Effector memory CD4-positive, alpha-beta T cell (primary cell): ENCODE data around the gene MIGA2.

Experiments
- DNase-seq, 3 donors: peaks; one replicate each; pipeline ENCODE4 v3.0.0-alpha.2; 2020
- H3K27ac ChIP-seq: 2 replicates; pipeline ENCODE4 v1.7.0; 2013; ENCODE audit warnings: mild to moderate bottlenecking, low read length, moderate library complexity; ENCODE audit not compliant: insufficient read depth, poor library complexity, severe bottlenecking
- H3K27me3 ChIP-seq: replicated peaks from 2 replicates; pipeline ENCODE4 v1.7.0; 2013; ENCODE audit warnings: mild to moderate bottlenecking, low read length; ENCODE audit not compliant: insufficient read depth, control insufficient read depth, poor library complexity, severe bottlenecking
- H3K36me3 ChIP-seq: 2 replicates; pipeline ENCODE4 v1.7.0; 2013; ENCODE audit warnings: mild to moderate bottlenecking, low read length, moderate library complexity; ENCODE audit not compliant: control insufficient read depth, insufficient read depth
- H3K4me1 ChIP-seq: 2 replicates; pipeline ENCODE4 v1.7.0; 2013; ENCODE audit warnings: low read length, mild to moderate bottlenecking; ENCODE audit not compliant: control insufficient read depth, insufficient read depth, poor library complexity, severe bottlenecking
- H3K4me3 ChIP-seq: 2 replicates; pipeline ENCODE4 v1.7.0; 2013; ENCODE audit warnings: low read length, low read depth, mild to moderate bottlenecking; ENCODE audit not compliant: insufficient read depth, poor library complexity, severe bottlenecking
- H3K9me3 ChIP-seq: 2 replicates; pipeline ENCODE4 v1.7.0; 2013; ENCODE audit warnings: mild to moderate bottlenecking, low read length, moderate library complexity; ENCODE audit not compliant: control insufficient read depth

The MIGA2 gene

DNA sequence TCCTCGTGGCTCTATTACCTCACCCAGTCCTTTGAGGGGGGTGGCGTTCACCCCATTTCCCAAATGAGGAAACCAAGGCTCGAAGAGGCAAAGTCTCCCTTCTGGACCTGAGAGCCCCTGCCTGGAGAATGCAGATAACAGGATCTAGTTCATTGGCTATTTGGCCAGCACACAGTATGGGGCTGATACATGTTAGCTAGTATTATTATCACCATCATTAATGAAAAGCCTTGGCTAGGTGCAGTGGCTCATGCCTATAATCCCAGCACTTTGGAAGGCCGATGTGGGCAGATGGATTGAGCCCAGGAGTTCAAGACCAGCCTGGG lies 12.6 kb upstream of the MIGA2 start:
- Histone ChIP-seq H3K27ac (no peak overlapping the region), H3K36me3 (peaks cover 4% of the 10 kb centered on the region), H3K4me1 (peaks cover 19% of the 10 kb centered on the region), H3K4me3 (no peak overlapping the region), H3K27me3 (no peaks in the 10 kb centered on the region), H3K9me3 (no peaks in the 10 kb centered on the region)
- DNase-seq: no peak

DNA sequence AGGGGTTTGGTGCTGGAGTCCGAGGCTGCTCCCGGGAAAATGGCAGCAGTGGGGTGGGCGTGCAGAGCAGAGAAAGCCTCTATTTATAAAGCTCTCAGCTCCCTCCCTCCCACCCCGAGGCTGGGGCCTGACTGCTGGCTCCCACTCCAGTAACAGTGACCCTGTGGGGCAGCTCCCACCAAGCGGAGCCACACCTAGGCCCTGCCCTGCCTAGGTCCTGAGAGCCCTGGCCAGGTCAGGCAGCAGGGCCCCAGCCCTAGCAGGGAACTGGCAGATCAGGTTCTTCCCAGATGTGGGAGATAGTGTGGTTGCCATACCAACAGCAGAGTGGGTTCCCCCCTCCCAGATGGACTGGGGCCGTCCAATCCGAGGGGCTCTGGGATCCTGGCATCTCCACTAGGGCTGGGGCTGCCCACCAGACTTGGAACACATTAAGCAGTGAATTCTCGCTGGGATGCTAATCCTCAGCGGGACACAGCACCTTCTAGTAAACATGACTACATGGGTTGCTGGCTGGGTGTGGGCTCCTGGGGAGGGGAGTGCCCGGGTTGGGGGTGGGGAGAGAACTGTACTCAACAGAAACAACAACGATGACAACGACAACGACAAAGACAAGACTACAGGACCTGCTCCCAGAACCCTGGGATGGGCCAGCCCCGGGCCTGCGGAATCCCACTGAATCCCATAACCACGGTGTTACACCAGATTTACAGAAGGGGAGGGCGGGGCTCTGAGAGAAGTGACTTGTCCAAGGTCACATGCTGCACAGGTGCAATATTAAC lies 9.8 kb upstream of the MIGA2 start:
- Histone ChIP-seq H3K4me3 (peak overlapping the region; percentile 51), H3K27me3 (no peaks in the 10 kb centered on the region), H3K27ac (peak overlapping the region; percentile 59), H3K4me1 (peaks cover 19% of the 10 kb centered on the region), H3K9me3 (no peaks in the 10 kb centered on the region), H3K36me3 (no peaks in the 10 kb centered on the region)
- DNase-seq: no peak

DNA sequence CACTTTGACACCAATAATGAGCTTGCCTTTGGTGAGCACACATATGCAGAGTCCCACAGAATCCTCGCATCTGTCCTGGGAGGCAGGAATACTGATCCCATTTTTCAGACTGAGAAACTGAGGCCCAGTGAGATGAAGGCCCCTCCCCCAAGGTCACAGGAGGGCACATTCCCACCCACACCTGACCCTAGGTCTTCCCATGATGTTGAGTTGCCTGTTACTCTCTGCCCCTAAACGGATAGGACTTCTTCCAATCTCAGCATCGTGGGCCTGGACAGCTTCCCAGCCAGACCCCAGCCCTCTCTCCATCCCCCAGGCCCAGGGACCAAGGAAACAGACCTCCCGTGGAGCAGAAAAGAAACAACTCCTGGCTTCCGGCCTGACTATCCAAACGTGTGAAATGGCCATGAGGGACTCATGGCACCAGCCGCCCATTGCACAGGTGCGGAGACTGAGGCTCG lies 9.2 kb upstream of the MIGA2 start:
- Histone ChIP-seq H3K9me3 (no peaks in the 10 kb centered on the region), H3K27ac (peak overlapping the region; percentile 59), H3K4me1 (peaks cover 19% of the 10 kb centered on the region), H3K27me3 (no peaks in the 10 kb centered on the region), H3K4me3 (peak overlapping the region; percentile 51), H3K36me3 (no peaks in the 10 kb centered on the region)
- no peak for DNase-seq

DNA sequence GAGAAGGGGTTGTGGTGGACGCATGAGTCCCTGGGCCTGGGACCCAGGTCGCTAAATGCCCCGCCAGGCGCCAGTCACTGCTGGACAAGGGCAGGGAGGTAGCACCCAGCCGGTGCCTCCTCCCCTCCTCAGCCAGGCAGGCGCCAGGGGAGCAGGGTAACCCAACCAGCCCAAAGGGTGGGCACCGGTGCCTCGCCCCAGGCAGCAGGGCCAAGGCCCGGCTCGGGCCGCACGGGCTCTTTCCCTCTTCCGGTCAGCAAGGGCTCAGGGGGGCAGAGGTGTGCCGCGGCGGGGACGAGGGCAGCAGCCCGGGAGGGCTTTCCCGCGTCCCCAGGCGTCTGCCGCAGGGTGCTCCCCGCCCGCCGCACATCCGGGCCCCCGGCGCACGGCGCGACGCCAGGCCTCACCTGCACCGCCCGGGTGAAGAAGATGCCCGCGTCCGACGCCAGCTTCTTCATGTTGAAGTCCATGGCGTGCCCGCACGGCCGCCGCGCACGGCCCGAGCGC lies 8.7 kb upstream of the MIGA2 start:
- Histone ChIP-seq H3K27me3 (no peaks in the 10 kb centered on the region), H3K9me3 (no peaks in the 10 kb centered on the region), H3K36me3 (no peaks in the 10 kb centered on the region), H3K4me1 (peaks cover 19% of the 10 kb centered on the region), H3K27ac (peak overlapping the region; percentile 59), H3K4me3 (peak overlapping the region; percentile 51)
- DNase-seq: no peak

DNA sequence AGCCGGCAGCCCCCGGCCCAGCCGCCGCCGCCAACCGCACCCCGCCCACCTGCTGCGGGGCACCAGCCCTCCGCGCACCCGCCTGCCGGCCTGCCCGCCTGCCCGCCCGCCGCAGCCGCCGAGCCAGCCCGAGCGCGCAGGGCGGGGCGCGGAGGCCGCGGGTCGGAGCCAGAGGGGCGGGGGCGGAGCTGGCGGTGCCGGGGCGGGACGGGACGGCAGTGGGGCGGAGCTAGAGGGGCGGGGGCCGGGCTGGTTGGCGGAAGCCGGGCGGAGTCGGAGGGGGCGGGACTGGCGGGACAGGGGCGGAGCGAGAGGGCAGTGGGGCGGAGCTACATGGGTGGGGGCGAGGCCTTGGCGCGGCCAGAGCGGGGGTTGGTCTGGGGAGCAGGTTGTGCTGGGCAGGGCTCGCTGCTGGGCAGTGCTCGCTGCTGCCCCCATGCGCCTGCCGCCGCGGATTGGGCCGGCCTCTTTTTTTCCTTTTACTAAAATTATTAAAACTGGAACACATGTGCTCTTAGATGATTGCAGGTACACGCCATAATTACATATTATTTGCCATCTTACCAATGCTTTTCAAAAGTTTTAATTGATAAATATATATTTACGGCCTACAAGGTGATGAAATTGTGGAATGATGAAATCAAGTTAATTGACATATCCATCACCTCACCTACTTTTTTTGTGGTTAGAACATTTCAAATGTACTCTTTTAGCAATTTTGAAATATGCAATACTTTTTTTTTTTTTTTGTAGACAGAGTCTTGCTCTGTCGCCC lies 8.0 kb upstream of the MIGA2 start, which contains the start of gene SH3GLB2:
TSS of gene SH3GLB2 (minus strand) at position 140 of the 775 bp plus-strand sequence. CDS start 177 bp downstream, outside the sequence.
- Histone ChIP-seq H3K4me1 (peaks cover 19% of the 10 kb centered on the region), H3K9me3 (no peaks in the 10 kb centered on the region), H3K36me3 (no peaks in the 10 kb centered on the region), H3K27me3 (no peaks in the 10 kb centered on the region), H3K4me3 (peak within 1 kb of the TSS; percentile 51), H3K27ac (peak within 1 kb of the TSS; percentile 59)
- peak; percentile 88 to 93 (median 89) for DNase-seq

DNA sequence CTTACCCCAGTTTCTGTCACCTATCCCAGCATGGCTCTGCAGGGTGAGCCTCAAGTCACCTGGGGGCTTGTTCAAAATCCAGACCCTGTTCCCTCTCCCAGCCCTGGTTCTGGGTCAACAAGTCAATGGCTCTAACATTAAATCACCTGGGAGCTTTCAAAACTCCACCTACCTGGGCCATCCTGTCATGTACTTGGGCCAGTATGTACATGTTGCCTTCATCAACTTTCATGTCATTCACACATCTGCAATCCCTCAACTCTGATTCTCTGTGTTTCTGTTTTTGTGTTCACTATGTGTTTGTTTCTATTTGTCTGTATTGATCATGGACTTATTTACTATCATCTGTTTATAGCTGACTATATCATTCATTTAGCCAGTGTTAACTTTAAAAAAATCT lies 6.2 kb upstream of the MIGA2 start:
- H3K36me3 ChIP-seq: no peaks in the 10 kb centered on the region
- H3K9me3 ChIP-seq: no peaks in the 10 kb centered on the region
- no peak for DNase-seq
- no peak overlapping the region for H3K27ac ChIP-seq
- peaks cover 19% of the 10 kb centered on the region for H3K4me1 ChIP-seq
- no peak overlapping the region for H3K4me3 ChIP-seq
- H3K27me3 ChIP-seq: no peaks in the 10 kb centered on the region

DNA sequence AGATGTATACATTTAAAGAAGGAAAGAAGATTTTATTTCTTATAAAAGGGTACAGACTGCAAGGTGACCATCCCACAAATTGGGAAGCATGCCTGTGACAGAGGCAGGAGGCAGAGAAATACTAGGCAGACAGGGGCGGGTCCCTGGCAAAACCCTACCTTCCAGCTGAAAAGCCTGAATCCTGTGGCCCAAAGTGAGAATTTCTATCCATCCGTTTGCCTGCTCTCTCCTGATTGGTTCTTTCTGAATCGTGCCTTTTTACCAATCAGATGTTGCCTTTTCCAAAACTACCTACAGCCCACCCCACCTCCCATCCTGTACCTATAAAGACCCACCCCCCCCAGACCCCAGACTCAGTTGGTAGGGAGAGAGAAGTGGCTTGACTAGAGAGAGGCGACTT lies 4.9 kb upstream of the MIGA2 start:
- Histone ChIP-seq H3K4me3 (no peak overlapping the region), H3K9me3 (no peaks in the 10 kb centered on the region), H3K27me3 (no peaks in the 10 kb centered on the region), H3K4me1 (peaks cover 12% of the 10 kb centered on the region), H3K27ac (no peak overlapping the region), H3K36me3 (no peaks in the 10 kb centered on the region)
- DNase-seq: no peak

DNA sequence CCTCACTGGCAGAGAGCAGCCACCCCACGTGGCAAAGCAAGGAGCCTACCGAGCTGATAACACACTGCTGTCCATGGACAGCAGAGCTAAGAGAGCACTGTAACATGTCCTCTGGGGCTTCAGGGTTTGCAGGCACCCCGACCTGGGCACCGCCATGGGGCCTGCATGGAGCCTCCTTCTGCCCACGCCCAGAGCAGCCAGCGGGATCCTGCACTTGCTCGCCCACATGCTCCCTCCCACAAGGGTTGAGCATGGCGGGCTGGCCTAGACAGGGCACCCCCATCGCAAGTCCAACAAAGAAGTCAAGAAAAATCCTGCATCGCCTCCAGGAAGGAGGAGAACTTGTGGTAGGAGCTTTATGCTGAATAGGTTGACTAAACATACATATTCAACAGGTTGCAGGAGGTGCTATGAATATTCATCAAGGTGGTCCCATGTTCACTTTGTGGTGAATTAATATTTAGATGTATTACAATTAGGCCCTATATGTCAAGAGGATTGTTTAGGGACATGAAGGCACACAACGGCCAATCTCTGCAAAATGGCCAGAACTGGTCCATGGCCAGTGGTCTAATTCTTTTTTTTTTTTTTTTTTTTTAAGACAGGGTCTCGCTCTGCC lies 3.8 kb upstream of the MIGA2 start:
- Histone ChIP-seq H3K36me3 (no peaks in the 10 kb centered on the region), H3K27ac (no peak overlapping the region), H3K27me3 (no peaks in the 10 kb centered on the region), H3K4me1 (peaks cover 8% of the 10 kb centered on the region), H3K4me3 (no peak overlapping the region), H3K9me3 (no peaks in the 10 kb centered on the region)
- no peak for DNase-seq

DNA sequence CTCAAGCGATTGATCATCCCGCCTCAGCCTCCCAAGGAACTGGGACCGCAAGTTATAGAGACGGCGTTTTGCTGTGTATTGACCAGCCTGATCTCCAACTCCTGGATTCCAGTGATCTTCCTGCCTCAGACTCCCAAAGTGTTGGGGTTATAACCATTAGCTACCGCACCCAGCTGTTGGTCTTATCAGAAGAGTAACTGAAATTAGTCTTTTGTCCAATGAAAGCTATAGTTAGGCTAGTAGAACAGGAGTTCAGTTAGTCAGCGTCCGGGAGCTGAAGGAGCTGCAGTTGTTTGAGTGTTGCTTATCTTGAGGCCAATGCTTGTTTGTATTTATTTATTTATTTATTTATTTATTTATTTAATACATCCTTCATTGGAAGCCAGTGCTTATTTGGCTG lies 3.2 kb upstream of the MIGA2 start:
- H3K27me3 ChIP-seq: no peaks in the 10 kb centered on the region
- peaks cover 13% of the 10 kb centered on the region for H3K4me1 ChIP-seq
- no peak for DNase-seq

More for the DNA sequence above, 3.2 kb upstream of the MIGA2 start:
- Histone ChIP-seq H3K36me3 (no peaks in the 10 kb centered on the region), H3K27ac (no peak overlapping the region), H3K9me3 (no peaks in the 10 kb centered on the region), H3K4me3 (no peak overlapping the region)
